HG03095 (cell line): ENCODE measurements around the gene DNAJC16.
"Not testable (repeated sequence)": the region's sequence is repeated elsewhere in the genome, so short reads cannot be mapped to it uniquely, and the experiment has no call there.

Experiments used
- ATAC-seq: cut with Tn5 transposase; IDR thresholded peaks from one replicate; pipeline ENCODE4 v1.9.1; 2021; ENCODE audit warnings: moderate library complexity; ENCODE audit not compliant: unreplicated experiment

DNAJC16 gene

DNA sequence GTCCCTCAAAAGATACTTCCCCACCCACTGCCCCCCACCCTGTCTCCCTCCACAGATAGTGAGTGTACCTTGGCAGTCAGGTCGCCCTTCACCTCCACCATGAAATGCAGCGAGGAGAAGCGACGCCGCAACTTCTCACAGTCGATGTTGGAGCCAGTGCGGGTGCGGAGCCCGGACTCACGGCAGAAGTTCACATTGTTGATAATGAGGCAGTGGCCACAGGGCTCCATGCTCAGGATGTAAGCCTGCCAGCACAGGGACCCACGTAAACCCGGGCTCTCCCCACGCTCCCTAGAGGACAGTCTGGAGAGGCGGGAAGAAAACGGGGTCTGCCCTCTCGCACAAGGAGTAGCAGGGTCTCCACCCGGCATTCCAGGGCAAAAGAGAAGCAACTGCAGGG lies 19.8 kb upstream of the DNAJC16 start:
- ATAC-seq, result no peak

GRCh38 chr1:15507278-15507677 lies 19.4 kb upstream of the DNAJC16 start:
- no peak for ATAC-seq

DNA sequence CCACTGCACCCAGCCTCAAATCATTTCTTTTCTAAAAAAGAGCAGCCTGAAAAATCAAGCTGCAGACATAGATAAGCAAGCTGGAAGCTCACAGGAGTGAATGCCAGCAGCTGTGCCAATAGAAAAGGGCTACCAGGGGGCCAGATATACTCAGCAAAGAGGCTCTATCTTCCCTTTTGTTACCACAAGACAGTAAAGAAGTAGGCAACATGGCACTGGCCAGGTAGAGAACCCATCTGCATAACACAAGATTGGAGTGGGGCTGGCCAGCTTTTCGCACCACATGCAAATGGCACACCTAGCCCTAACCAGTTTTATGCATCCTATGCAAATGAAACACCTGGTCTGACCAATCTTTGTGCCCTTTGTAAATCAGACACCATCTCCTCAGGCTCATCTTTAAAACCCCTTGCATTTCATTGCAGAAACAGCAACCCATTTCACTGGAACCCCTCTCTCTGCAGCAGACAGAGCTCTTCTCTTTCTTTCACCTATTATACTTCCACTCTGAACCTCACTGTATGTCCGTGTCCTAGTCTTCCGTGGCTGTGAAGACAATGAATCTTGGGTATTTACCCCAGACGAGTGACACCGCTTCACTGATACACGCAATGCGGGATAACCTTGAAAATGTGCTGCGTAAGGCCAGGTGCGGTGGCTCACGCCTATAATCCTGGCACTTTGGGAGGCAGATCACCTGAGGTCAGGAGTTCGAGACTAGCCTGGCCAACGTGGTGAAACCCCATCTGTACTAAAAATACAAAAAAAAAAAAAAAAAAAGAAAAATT lies 17.8 kb upstream of the DNAJC16 start:
- ATAC-seq, result no peak

GRCh38 chr1:15509586-15509985 lies 17.1 kb upstream of the DNAJC16 start:
- no peak for ATAC-seq

- ATAC-seq, result no peak
Observed at GRCh38 chr1:15510611-15511405, 15.8 kb upstream of the DNAJC16 start.

DNA sequence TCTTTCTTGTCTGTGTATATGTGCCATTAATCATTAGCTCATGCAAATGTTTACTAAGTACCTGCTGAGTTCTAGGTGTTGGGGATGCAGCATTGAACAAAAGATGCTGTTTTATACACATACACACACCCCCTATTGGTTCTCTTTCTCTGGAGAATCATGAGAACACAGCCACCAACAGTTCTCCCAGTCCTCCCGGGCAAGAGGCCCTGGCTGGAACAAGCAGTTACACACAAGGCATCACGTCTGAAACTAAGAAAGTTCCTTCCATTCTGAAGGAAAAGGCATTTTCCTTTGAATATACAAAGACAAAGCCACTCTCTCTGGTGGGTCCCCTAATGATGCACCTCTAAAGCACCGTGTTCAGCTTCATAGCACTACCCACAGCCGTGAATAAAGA lies 13.5 kb upstream of the DNAJC16 start:
- no peak for ATAC-seq

DNA sequence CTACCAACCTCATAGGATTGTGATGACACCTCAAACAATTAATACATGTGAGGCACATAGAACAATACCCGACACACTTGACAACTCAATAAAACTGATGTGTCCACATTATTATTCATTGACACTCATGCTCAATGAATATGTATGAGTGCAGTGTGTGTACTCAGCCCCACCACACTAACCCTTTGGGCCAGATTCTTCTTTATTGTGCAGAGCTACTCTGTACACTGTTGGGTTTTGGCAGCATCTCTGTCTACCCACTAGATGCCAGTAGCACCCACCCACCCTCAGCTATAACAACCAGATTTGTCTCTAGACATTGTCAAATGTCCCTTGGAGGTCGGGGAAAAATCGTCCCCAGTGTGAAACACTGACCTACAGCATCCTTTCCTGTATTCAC lies 12.7 kb upstream of the DNAJC16 start:
- ATAC-seq, result no peak

GRCh38 chr1:15514557-15514956 lies 12.1 kb upstream of the DNAJC16 start:
- ATAC-seq, result not testable (repeated sequence)

DNA sequence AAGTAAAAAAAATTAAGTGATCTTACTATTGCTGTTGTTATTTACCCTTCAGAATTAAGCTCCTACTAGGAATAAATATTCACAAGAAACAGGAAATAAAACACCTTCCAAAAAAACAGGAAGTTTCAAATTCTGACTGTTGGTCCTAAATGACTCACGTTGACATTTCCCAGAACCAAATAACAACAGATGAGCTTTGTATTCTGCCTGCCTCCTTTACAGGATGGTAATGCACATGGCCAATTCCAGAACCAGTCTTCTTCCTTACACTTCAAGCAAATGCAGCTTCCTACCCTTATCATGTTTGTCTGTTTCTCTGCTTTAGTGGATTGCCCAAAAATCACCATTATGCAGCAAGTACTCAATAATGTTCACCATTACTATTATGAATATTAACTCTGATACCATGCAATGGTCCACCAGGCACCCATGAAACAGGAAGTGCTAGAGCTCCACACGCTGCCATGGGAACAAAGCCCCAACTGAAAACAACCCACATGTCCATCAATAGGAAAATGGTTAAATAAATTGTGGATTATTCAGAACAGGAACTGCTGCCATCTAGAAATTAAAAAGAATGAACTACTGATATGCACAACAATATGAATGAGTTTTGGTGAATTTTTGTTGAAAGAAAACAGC lies 11.5 kb upstream of the DNAJC16 start:
- no peak for ATAC-seq

DNA sequence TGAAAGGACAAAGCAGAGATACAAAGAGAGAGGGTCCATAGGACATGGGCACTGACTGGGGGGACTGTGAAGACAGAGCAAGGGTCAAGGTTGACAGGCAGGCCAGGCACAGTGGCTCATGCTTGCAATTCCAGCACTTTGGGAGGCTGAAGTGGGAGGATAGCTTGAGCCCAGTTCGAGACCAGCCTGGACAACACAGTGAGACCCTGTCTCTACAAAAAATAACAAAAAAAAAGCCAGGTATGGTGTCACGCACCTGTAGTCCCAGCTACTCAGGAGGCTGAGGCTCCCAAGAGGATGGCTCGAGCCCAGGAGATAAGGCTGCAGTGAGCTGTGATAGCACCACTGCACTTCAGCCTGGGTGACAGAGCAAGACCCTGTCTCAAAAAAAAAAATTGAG lies 7.0 kb upstream of the DNAJC16 start:
- no peak for ATAC-seq

DNA sequence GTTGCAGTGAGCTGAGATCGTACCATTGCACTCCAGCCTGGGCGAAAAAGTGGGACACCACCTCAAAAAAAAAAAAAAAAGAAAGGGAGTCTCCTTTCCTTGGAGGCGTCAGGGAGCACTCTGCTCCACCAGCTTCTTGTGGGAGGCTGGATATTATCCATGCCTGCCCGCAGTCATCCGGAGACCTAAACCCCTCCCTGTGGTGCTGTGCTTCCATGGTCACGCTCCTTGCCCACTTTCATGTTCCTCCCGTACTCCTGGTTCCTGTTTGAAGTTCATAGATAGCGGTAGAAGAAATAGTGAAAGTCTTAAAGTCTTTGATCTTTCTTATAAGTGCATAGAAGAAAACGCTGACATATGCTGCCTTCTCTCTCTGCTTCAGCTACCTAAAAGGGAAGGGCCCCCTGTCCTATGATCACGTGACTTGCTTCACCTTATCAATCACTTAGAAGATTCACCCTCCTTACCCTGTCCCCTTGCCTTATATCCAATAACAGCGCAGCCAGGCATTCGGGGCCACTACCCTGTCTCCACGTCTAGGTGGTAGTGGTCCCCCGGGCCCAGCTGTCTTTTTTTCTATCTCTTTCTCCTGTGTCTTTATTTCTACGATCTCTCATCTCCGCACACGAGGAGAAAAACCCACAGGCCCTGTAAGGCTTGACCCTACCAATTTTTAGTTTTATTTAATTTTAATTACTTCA lies 5.3 kb upstream of the DNAJC16 start:
- not testable (repeated sequence) for ATAC-seq

DNA sequence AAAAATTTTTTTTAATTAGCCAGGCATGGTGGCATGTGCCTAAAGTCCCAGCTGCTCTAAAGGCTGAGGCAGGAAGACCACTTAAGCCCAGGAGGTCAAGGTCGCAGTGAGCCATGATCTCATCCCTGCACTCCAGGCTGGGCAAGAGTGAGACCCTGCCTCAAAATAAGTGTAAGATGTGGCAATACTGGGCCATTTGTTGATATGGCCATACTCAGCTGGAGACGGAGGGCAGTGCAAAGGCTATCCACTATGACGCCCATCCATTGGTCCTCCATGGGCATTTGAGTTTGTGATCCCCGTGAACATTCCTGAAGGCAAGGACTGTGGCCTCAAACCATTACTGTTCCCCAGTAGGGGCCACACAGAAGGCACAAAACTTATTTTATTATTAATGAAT lies 4.1 kb upstream of the DNAJC16 start:
- no peak for ATAC-seq

- no peak for ATAC-seq
Observed at GRCh38 chr1:15523104-15524020, 3.3 kb upstream of the DNAJC16 start.

- peak; percentile 1 for ATAC-seq
Observed at GRCh38 chr1:15524021-15524282, 2.7 kb upstream of the DNAJC16 start, which contains the start of gene CASP9. CASP9 (minus strand) TSS chr1:15524215; CDS start chr1:15524200, 15 bp downstream.

- ATAC-seq, result peak; percentile 38
Observed at GRCh38 chr1:15524283-15525049, 2.2 kb upstream of the DNAJC16 start.

DNA sequence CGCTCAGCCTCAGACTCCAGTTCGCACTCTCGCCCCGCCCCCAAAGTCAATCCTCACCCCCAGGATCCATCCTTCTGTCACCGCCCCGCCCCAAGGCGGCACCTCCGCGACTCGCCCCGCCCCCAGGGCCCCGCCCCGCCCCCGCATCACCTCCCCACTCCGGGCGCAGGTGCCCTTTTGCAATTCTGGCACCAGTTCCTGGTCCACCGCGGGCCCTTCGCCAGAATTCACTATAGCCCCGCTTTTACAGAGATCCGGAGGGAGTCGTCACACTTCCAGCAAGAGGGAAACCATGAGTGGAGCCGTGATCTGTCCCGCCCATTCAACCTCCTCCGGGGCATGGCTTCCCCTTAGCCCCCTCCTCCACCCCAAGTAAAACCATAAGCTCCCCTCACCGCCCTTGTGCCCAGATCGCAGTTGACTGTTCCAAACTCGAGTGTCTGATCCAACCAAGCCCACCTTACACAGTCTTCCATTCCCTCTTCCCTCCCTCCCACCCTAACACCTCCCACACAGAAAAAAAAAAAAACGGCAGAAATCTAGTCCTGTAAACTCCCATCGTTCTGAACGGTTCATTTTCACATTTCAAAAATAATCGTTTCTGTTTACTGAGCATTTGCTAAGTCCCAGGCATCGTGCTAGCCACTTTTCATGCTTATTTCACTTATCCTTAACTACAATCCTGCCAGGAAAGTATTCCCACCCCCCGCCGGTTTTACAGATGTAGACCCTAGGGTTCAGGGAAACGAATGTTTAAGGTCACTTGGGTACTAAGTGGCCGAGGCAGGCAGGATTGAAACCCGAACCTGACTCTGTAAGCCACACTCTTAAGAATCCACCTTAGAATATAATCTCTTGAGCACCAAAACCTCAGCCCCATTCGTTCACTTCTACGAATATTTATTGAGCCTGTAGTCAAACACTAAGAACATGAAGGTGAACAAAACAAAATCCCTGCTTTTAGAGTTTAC lies 1.3 kb upstream of the DNAJC16 start:
- ATAC-seq, result no peak

DNA sequence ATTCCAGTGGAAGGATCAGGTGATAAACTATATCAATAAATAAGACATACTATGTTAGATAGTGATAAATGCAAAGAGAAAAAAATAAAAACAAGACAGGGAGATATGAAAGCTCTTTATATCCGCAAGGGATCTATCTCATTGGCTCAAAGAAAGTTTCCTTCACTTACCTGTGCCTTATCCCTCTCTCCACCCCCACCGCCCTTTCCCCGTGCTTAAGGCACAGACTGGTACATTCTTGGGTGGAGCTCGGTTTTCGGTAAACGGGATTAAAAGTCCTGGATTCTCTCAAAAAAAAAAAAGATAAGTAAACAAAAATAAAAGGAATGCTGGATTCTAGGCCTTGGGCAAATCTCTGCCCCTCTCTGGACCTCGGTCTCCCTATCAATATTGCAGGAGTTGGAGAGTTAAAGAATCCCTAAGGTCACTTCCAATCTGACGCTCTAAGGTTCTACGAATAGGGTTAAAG lies 593 bp upstream of the DNAJC16 start:
- ATAC-seq, result no peak

DNA sequence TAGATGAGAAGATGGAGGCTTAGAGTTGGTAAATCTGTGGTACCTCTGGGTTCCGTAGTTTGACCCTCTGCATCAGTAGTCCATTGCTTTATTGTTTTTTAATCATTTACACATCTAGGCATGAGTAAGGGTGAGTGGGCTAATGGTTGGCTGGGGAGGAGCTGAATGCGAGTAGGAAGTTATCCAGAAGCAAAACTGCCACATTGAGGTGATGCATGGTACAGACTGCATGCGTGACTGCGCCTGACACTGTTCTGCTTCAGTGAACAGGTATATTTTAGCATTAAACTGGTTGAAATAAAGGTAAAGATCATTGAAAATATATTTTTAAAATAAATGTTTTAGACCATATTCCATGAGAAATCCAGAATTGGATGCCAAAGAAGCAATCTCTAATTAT lies 4.4 kb downstream of the DNAJC16 start:
- no peak for ATAC-seq
